Endothelial cell of umbilical vein (primary cell): ENCODE results near the gene PRDM16. TPM values are rescaled to one million over a fixed set of nuclear protein-coding genes. Genes with fewer than 3 reads are reported as not detected.

Experiments used
- BruUV-seq: library from RNA; stranded (reverse); fragments of 400-500 nt; replicated peaks from 2 replicates; lab custom pipeline; 2021; lab: Mats Ljungman, UMichigan
- CTCF ChIA-PET: fragments of 300-600, 350-600 bp; sonication (Branson Sonifier 250); formaldehyde crosslinking; loops from one replicate; lab custom pipeline; 2021; ENCODE audit warnings: antibody characterized with exemption, inconsistent platforms; lab: Charles Lee
- POLR2A ChIA-PET: fragments of 300-600, 350-600 bp; sonication (Branson Sonifier 250); formaldehyde crosslinking; loops from one replicate; lab custom pipeline; 2021; ENCODE audit warnings: antibody characterized with exemption, inconsistent platforms; lab: Charles Lee
- DNase-seq: peaks from one replicate; pipeline ENCODE4 v3.0.0-alpha.2; 2011; ENCODE audit warnings: low read depth, low spot score
- FAIRE-seq: peaks from 2 replicates; lab custom pipeline; 2011; peaks lifted over from hg19 to GRCh38; lab: Jason Lieb, UNC
- H2AFZ ChIP-seq: 2 replicates; pipeline ENCODE4 v1.6.0; 2012; ENCODE audit warnings: low read depth, low read length, control low read depth, inconsistent platforms
- H3K27ac ChIP-seq: 2 replicates; pipeline ENCODE4 v1.5.1; 2011; ENCODE audit warnings: low read depth, mild to moderate bottlenecking, control low read depth, low read length, moderate library complexity; ENCODE audit not compliant: insufficient read depth
- H3K27me3 ChIP-seq, 2 experiments: 2 replicates each; pipeline versions ENCODE4 v1.6.0 to v1.6.1; 2011; ENCODE audit warnings: low read length in 2 of 2, mixed read lengths in 1 of 2; ENCODE audit not compliant: control insufficient read depth in 2 of 2, insufficient read depth in 2 of 2
- H3K36me3 ChIP-seq, 2 experiments: 2 replicates in 1 of 2; 3 replicates in 1 of 2; pipeline ENCODE4 v1.5.1; 2011; ENCODE audit warnings: low read length in 2 of 2, mild to moderate bottlenecking in 1 of 2, moderate library complexity in 1 of 2; ENCODE audit not compliant: control insufficient read depth in 2 of 2, insufficient read depth in 2 of 2; ENCODE audit errors: extremely low read depth in 1 of 2
- H3K4me1 ChIP-seq: 3 replicates; pipeline ENCODE4 v1.5.1; 2011; ENCODE audit warnings: mild to moderate bottlenecking, low read length; ENCODE audit not compliant: control insufficient read depth, insufficient read depth; ENCODE audit errors: extremely low read depth
- H3K4me2 ChIP-seq: 2 replicates; pipeline ENCODE4 v1.6.1; 2011; ENCODE audit warnings: low read length, control low read depth, mixed read lengths; ENCODE audit not compliant: insufficient read depth
- H3K4me3 ChIP-seq, 3 experiments: fragments of 200-600 bp in 1 of 3; sonication (generic), shearing (Covaris generic) in 1 of 3; replicated peaks in 1 of 3; 2 replicates each; pipeline ENCODE4 v1.5.1; 2011 to 2016; ENCODE audit warnings: control low read depth in 3 of 3, low read length in 3 of 3, mild to moderate bottlenecking in 2 of 3, inconsistent platforms in 1 of 3, low read depth in 1 of 3, moderate library complexity in 1 of 3; ENCODE audit not compliant: insufficient read depth in 1 of 3
- H3K79me2 ChIP-seq: 2 replicates; pipeline ENCODE4 v1.6.0; 2012; ENCODE audit warnings: low read length, inconsistent platforms; ENCODE audit not compliant: control insufficient read depth, insufficient read depth
- H3K9ac ChIP-seq: replicated peaks from 2 replicates; pipeline ENCODE3; 2011; ENCODE audit warnings: low read length, control low read depth; ENCODE audit not compliant: insufficient read depth; ENCODE audit errors: extremely low read depth
- H3K9me1 ChIP-seq: replicated peaks from 3 replicates; pipeline ENCODE4 v1.6.0; 2011; ENCODE audit warnings: mild to moderate bottlenecking, low read length; ENCODE audit not compliant: control insufficient read depth, insufficient read depth; ENCODE audit errors: extremely low read depth
- H3K9me3 ChIP-seq: replicated peaks from 2 replicates; pipeline ENCODE4 v1.5.1; 2012; ENCODE audit warnings: low read length, inconsistent platforms; ENCODE audit not compliant: control insufficient read depth, insufficient read depth
- H4K20me1 ChIP-seq: replicated peaks from 2 replicates; pipeline ENCODE3; 2011; ENCODE audit warnings: mild to moderate bottlenecking, low read length; ENCODE audit not compliant: control insufficient read depth, insufficient read depth; ENCODE audit errors: extremely low read depth
- CTCF ChIP-seq, 2 donors: IDR thresholded peaks; 1 replicate in 1 of 2; 2 replicates in 1 of 2; pipeline ENCODE4 v1.5.1; 2011; ENCODE audit warnings: low read length in 2 of 2, mild to moderate bottlenecking in 2 of 2, moderate library complexity in 2 of 2, control low read depth in 1 of 2, inconsistent platforms in 1 of 2, low read depth in 1 of 2; ENCODE audit not compliant: insufficient read depth in 1 of 2; ENCODE audit errors: extremely low read depth in 1 of 2
- GATA2 ChIP-seq: IDR thresholded peaks from 2 replicates; pipeline ENCODE4 v1.7.0; 2011; ENCODE audit warnings: low read depth, mild to moderate bottlenecking, moderate library complexity, mixed read lengths, low read length; ENCODE audit not compliant: insufficient read length, insufficient read depth
- JUN ChIP-seq: IDR thresholded peaks from 2 replicates; pipeline ENCODE4 v1.6.1; 2011; ENCODE audit warnings: borderline replicate concordance, low read depth; ENCODE audit not compliant: insufficient read length, insufficient read depth
- MAX ChIP-seq: IDR thresholded peaks from 2 replicates; pipeline ENCODE4 v1.6.1; 2011; ENCODE audit not compliant: insufficient read depth, insufficient read length
- MYC ChIP-seq: IDR thresholded peaks from one replicate; pipeline ENCODE4 v1.6.1; 2011; ENCODE audit warnings: mild to moderate bottlenecking, low read depth, low read length
- POLR2A ChIP-seq: IDR thresholded peaks from 2 replicates; pipeline ENCODE4 v1.6.1; 2012; ENCODE audit warnings: low read depth, mild to moderate bottlenecking, control low read depth, low read length
- dilution Hi-C: fragments of 300-500 bp; cut with MboI; formaldehyde crosslinking; loops from one replicate; pipeline ENCODE4 v1.15.0; 2019; ENCODE audit warnings: low sequenced_read_pairs; ENCODE audit not compliant: extremely low pct_ligation_motif_present
- intact Hi-C: fragments of 100-400 bp; cut with micrococcal nuclease; formaldehyde crosslinking; loops from one replicate; pipeline ENCODE4 v1.10.0; 2022
- polyA plus RNA-seq, 4 experiments: library from polyadenylated mRNA; depleted of rRNA in 3 of 4; stranded (reverse) in 3 of 4; unstranded in 1 of 4; fragments of >200 nt; gene quantifications; 2 replicates each; pipeline versions ENCODE4 v1.2.1 to v1.2.3, GENCODE V29; 2011 to 2012; ENCODE audit warnings: missing spikeins in 1 of 4
- total RNA-seq: library from RNA; stranded (reverse); gene quantifications from 2 replicates; pipeline ENCODE4 v1.2.3, GENCODE V29; 2021

The PRDM16 gene
- total and polyA plus RNA-seq, 2 donors (not counting 3 experiments of a cell fraction or from before 2014, with no cell fraction given): not detected

GRCh38 chr1:3226701-3227350 lies 157.8 kb downstream of the PRDM16 start:
- Histone ChIP-seq H3K4me1 (no peaks in the 10 kb centered on the region), H3K27me3 (no peaks in the 10 kb centered on the region), H3K27ac (no peak overlapping the region), H3K9ac (no peak overlapping the region), H3K36me3 (no peaks in the 10 kb centered on the region), H3K9me3 (no peaks in the 10 kb centered on the region), H3K79me2 (no peaks in the 10 kb centered on the region), H3K9me1 (no peaks in the 10 kb centered on the region), H3K4me2 (no peak overlapping the region), H2AFZ (no peak overlapping the region), H4K20me1 (no peaks in the 10 kb centered on the region), H3K4me3 (no peak overlapping the region)
- FAIRE-seq: no peak
- TF ChIP-seq CTCF (IDR thresholded peaks at IDR 0.05; ENCODE audit: extremely low read depth in 1 of 2, insufficient read depth in 1 of 2, low read depth in 1 of 2, low read length in 2 of 2): no peak
- no peak for TF ChIP-seq MAX
- no peak for TF ChIP-seq JUN
- TF ChIP-seq GATA2: no peak
- no peak for TF ChIP-seq POLR2A
- TF ChIP-seq MYC: no peak
- dilution Hi-C loops (no loop called here), intact Hi-C loops (no loop called here)
- POLR2A ChIA-PET: no interaction called here
- CTCF ChIA-PET: interaction anchor here (0.8 kb wide), 1 partner anchor 12 kb away, joined by 3 read pairs; no protein-coding TSS in a partner anchor
- DNase-seq: no peak
- no TSS peak for BruUV-seq
